Peyer's patch (tissue), 4 donors: ENCODE measurements around the gene TULP1.

Source experiments
- CTCF ChIP-seq, 6 experiments: fragments of 450-650 bp in 4 of 6; fragments of 200-600 bp in 2 of 6; sonication (generic) in 1 of 6; IDR thresholded peaks; one replicate each; pipeline ENCODE4 v1.5.1; 2017 to 2019; ENCODE audit warnings: antibody characterized with exemption in 6 of 6, mild to moderate bottlenecking in 3 of 6, moderate library complexity in 1 of 6
- POLR2A ChIP-seq, 2 donors: fragments of 450-650 bp; IDR thresholded peaks; one replicate each; pipeline ENCODE4 v1.5.1; 2017; ENCODE audit warnings: antibody characterized with exemption in 2 of 2, mild to moderate bottlenecking in 2 of 2, moderate library complexity in 2 of 2

- TF ChIP-seq CTCF (IDR thresholded peaks at IDR 0.05) (no peak), POLR2A (IDR thresholded peaks at IDR 0.05) (no peak)
These were observed 27.7 kb downstream of the TULP1 start for GRCh38 chr6:35484921-35485392.
